RWPE2 (cell line): Measurements from ENCODE around the gene MAPK10.
"Not testable (repeated sequence)": the region's sequence is repeated elsewhere in the genome, so short reads cannot be mapped to it uniquely, and the experiment has no call there.

ENCODE experiments used
- ATAC-seq: fragments of 200-7000 bp; cut with Tn5 transposase; 3 replicates; pipeline ENCODE4 v1.9.1; 2021; ENCODE audit warnings: low read depth
- DNase-seq: peaks from one replicate; pipeline ENCODE4 v3.0.0-alpha.2; 2020; ENCODE audit warnings: low spot score
- H3K27ac ChIP-seq: fragments of 450-650 bp; 2 replicates; pipeline ENCODE4 v1.5.1; 2017; ENCODE audit warnings: mild to moderate bottlenecking; ENCODE audit not compliant: poor library complexity, severe bottlenecking
- H3K27me3 ChIP-seq: fragments of 250-450 bp; sonication (Bioruptor Pico); 2 replicates; pipeline ENCODE4 v1.5.1; 2021; ENCODE audit warnings: mild to moderate bottlenecking, moderate library complexity; ENCODE audit not compliant: insufficient read depth, poor library complexity, severe bottlenecking
- H3K36me3 ChIP-seq: fragments of 250-450 bp; sonication (Bioruptor Pico); 2 replicates; pipeline ENCODE4 v1.5.1; 2020; ENCODE audit warnings: low read depth, mild to moderate bottlenecking, moderate library complexity
- H3K4me1 ChIP-seq: fragments of 250-450 bp; sonication (Bioruptor Pico); 2 replicates; pipeline ENCODE4 v1.5.1; 2021; ENCODE audit warnings: mild to moderate bottlenecking, moderate library complexity; ENCODE audit not compliant: insufficient read depth, poor library complexity, severe bottlenecking
- H3K4me3 ChIP-seq: fragments of 250-450 bp; sonication (Bioruptor Pico); 2 replicates; pipeline ENCODE4 v1.5.1; 2021; ENCODE audit warnings: mild to moderate bottlenecking, moderate library complexity; ENCODE audit not compliant: severe bottlenecking
- H3K9me3 ChIP-seq: fragments of 250-450 bp; sonication (Bioruptor Pico); 2 replicates; pipeline ENCODE4 v1.5.1; 2021; ENCODE audit warnings: mild to moderate bottlenecking, moderate library complexity; ENCODE audit not compliant: severe bottlenecking
- CTCF ChIP-seq: fragments of 450-650 bp; IDR thresholded peaks from one replicate; pipeline ENCODE4 v1.5.1; 2017; ENCODE audit warnings: mild to moderate bottlenecking, moderate library complexity; ENCODE audit not compliant: poor library complexity, severe bottlenecking

The MAPK10 gene

GRCh38 chr4:86031927-86032326 is 327.9 kb downstream of the MAPK10 start:
- ATAC-seq: no peak
- no peaks in the 10 kb centered on the region for H3K9me3 ChIP-seq
- no peaks in the 10 kb centered on the region for H3K36me3 ChIP-seq
- H3K27ac ChIP-seq: peak overlapping the region; percentile 80
- no peak overlapping the region for H3K4me3 ChIP-seq
- H3K27me3 ChIP-seq: no peaks in the 10 kb centered on the region
- peaks cover 31% of the 10 kb centered on the region for H3K4me1 ChIP-seq
- no peak for DNase-seq
- no peak for TF ChIP-seq CTCF

- Histone ChIP-seq H3K36me3 (no peaks in the 10 kb centered on the region), H3K27ac (no peak overlapping the region), H3K4me3 (no peak overlapping the region), H3K27me3 (no peaks in the 10 kb centered on the region), H3K4me1 (peaks cover under 1% of the 10 kb centered on the region), H3K9me3 (no peaks in the 10 kb centered on the region)
- ATAC-seq (no peak), DNase-seq (no peak)
- no peak for TF ChIP-seq CTCF
Observed at GRCh38 chr4:86026720-86027119, 333.1 kb downstream of the MAPK10 start.

GRCh38 chr4:86021671-86022070 is 338.2 kb downstream of the MAPK10 start:
- not testable (repeated sequence) for DNase-seq, ATAC-seq, H3K4me3 ChIP-seq

GRCh38 chr4:86019906-86020305 is 339.9 kb downstream of the MAPK10 start:
- no peaks in the 10 kb centered on the region for H3K27me3 ChIP-seq
- no peak for TF ChIP-seq CTCF
- no peaks in the 10 kb centered on the region for H3K4me1 ChIP-seq
- no peak overlapping the region for H3K4me3 ChIP-seq
- H3K9me3 ChIP-seq: no peaks in the 10 kb centered on the region
- DNase-seq (no peak), ATAC-seq (no peak; the same call in 2 of the 3 replicates)
- no peaks in the 10 kb centered on the region for H3K36me3 ChIP-seq
- no peak overlapping the region for H3K27ac ChIP-seq

More at GRCh38 chr4:86021671-86022070, 338.2 kb downstream of the MAPK10 start:
- H3K27me3 ChIP-seq, H3K9me3 ChIP-seq, H3K4me1 ChIP-seq, H3K27ac ChIP-seq, H3K36me3 ChIP-seq: not testable (repeated sequence)

GRCh38 chr4:86019362-86019761 is 340.5 kb downstream of the MAPK10 start:
- Histone ChIP-seq H3K27ac (no peak overlapping the region), H3K36me3 (no peaks in the 10 kb centered on the region), H3K9me3 (no peaks in the 10 kb centered on the region), H3K4me1 (no peaks in the 10 kb centered on the region), H3K4me3 (no peak overlapping the region), H3K27me3 (no peaks in the 10 kb centered on the region)
- DNase-seq (no peak), ATAC-seq (no peak)
- TF ChIP-seq CTCF: no peak
